Measurements from ENCODE around the gene LDHAL6A.

- no peak for TF ChIP-seq CTCF (IDR thresholded peaks at IDR 0.05; ENCODE audit: extremely low read depth in 1 of 2, insufficient read depth in 1 of 2, low read depth in 1 of 2, low read length in 2 of 2)
- no peak for TF ChIP-seq POLR2A (IDR thresholded peaks at IDR 0.05; ENCODE audit: low read depth, low read length)
- TF ChIP-seq MAX (IDR thresholded peaks at IDR 0.05; ENCODE audit: insufficient read depth, insufficient read length): no peak
- no peak for TF ChIP-seq POLR2AphosphoS5 (IDR thresholded peaks at IDR 0.05; ENCODE audit: insufficient read depth, low read depth, low read length)
- TF ChIP-seq EZH2 (IDR thresholded peaks at IDR 0.05; ENCODE audit: borderline replicate concordance, low read depth, low read length, severe bottlenecking): no peak
- TF ChIP-seq JUN (IDR thresholded peaks at IDR 0.05; ENCODE audit: borderline replicate concordance, insufficient read depth, insufficient read length, low read depth): no peak
- TF ChIP-seq MYC (IDR thresholded peaks at IDR 0.05; ENCODE audit: low read depth, low read length): no peak
- no peak for TF ChIP-seq FOS (IDR thresholded peaks at IDR 0.05; ENCODE audit: borderline replicate concordance, insufficient read depth, low read length)
- TF ChIP-seq GATA2 (IDR thresholded peaks at IDR 0.05; ENCODE audit: insufficient read depth, insufficient read length, low read depth, low read length): no peak
These were observed 39.2 kb upstream of the LDHAL6A start for GRCh38 chr11:18416459-18416858.
